Ecto neural progenitor cell (in vitro differentiated cells): ENCODE results near the gene DMRTA1.
"Not testable (repeated sequence)": the region's sequence is repeated elsewhere in the genome, so short reads cannot be mapped to it uniquely, and the experiment has no call there.

Source experiments
- DNase-seq: peaks from one replicate; pipeline ENCODE4 v3.0.0-alpha.2; 2018; ENCODE audit warnings: low spot score

Gene DMRTA1

DNA sequence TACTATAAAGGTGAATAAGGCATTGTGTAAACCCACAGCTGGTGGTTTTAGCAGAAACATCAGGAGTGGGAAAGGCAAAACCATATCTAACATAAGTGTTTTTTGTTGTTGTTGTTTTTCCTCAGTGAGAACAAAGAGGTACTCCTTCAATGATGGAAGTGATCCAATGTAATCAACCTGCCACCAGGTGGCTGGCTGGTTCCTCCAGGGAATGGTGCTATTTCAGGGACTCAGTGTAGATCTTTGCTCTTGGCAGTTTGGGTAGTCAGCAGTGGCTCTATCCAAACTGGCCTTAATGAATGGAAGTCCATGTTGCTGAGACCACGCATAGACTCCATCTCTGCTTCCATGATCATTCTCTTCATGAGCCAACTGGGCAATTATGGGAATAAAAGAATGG lies 10.8 kb downstream of the DMRTA1 start:
- no peak for DNase-seq

- no peak for DNase-seq
Measured at GRCh38 chr9:22463205-22463604, 16.6 kb downstream of the DMRTA1 start.

- DNase-seq, result no peak
Measured at GRCh38 chr9:22469928-22470544, 23.4 kb downstream of the DMRTA1 start.

- no peak for DNase-seq
Measured at GRCh38 chr9:22481566-22481965, 34.9 kb downstream of the DMRTA1 start.

DNA sequence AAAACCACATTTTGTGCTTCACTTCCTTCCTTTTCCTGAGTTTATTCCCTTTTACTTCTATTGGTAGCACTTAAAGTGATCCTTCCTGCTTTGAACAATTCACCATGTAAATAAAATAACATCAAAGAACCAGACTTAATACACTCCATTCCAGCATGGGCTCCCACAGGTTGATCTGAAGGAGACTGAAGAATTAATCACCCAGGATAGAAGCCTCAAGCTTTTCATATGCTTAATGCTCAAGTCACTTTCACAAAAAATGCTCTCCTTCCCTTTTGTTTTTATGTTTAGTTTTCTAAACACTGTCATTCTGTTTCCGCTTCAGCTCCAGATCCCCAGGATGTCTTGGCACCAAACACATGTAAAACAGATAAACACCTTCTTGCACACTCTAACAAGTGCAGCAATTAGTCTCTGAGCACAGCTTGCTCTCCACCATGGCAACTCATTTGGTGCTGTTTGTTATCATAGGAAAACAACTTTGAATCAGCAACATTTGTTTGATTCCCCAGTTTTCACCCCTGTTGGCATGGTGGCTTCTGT lies 37.0 kb downstream of the DMRTA1 start:
- DNase-seq, result no peak

DNA sequence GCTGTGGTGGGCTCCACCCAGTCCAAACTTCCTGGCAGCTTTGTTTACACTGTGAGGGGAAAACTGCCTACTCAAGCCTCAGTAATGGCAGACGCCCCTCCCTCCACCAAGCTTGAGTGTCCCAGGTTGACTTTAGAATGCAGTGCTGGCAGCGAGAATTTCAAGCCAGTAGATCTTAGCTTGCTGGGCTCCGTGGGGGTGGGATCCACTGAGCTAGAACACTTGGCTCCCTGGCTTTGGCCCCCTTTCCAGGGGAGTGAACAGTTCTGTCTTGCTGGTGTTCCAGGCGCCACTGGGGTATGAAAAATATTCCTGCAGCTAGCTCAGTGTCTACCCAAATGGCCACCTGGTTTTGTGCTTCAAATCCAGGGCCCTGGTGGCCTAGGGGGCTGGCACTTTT lies 49.6 kb downstream of the DMRTA1 start:
- not testable (repeated sequence) for DNase-seq
